Keratinocyte (primary cell): ENCODE results near the gene L3MBTL4. TPM values are rescaled to one million over a fixed set of nuclear protein-coding genes. Genes with fewer than 3 reads are reported as not detected.

Experiments used
- DNase-seq: peaks from one replicate; pipeline ENCODE4 v3.0.0-alpha.2; 2011; ENCODE audit warnings: low read depth, missing footprints, low spot score
- FAIRE-seq: peaks from 2 replicates; lab custom pipeline; 2011; peaks lifted over from hg19 to GRCh38; lab: Jason Lieb, UNC
- H2AFZ ChIP-seq: 2 replicates; pipeline ENCODE4 v1.6.0; 2012; ENCODE audit warnings: low read length, control low read depth, inconsistent platforms; ENCODE audit not compliant: control insufficient read depth
- H3K27ac ChIP-seq: 2 replicates; pipeline ENCODE4 v1.5.1; 2011; ENCODE audit warnings: low read length; ENCODE audit not compliant: control insufficient read depth, insufficient read depth
- H3K27me3 ChIP-seq: 3 replicates; pipeline ENCODE4 v1.6.0; 2011; ENCODE audit warnings: low read length; ENCODE audit not compliant: control insufficient read depth, insufficient read depth; ENCODE audit errors: extremely low read depth
- H3K36me3 ChIP-seq, 2 experiments: 2 replicates in 1 of 2; 3 replicates in 1 of 2; pipeline ENCODE4 v1.5.1; 2011; ENCODE audit warnings: low read length in 2 of 2, mild to moderate bottlenecking in 1 of 2; ENCODE audit not compliant: control insufficient read depth in 2 of 2, insufficient read depth in 2 of 2; ENCODE audit errors: extremely low read depth in 1 of 2
- H3K4me1 ChIP-seq: 3 replicates; pipeline ENCODE4 v1.5.1; 2011; ENCODE audit warnings: low read length; ENCODE audit not compliant: control insufficient read depth, insufficient read depth; ENCODE audit errors: extremely low read depth
- H3K4me2 ChIP-seq: 3 replicates; pipeline ENCODE4 v1.6.0; 2011; ENCODE audit warnings: low read depth, low read length; ENCODE audit not compliant: control insufficient read depth, insufficient read depth; ENCODE audit errors: extremely low read depth
- H3K4me3 ChIP-seq, 3 experiments: fragments of 200-600 bp in 1 of 3; sonication (generic) in 1 of 3; 2 replicates in 2 of 3; 3 replicates in 1 of 3; pipeline ENCODE4 v1.5.1; 2011 to 2016; ENCODE audit warnings: low read length in 3 of 3, mild to moderate bottlenecking in 3 of 3, control low read depth in 2 of 3, inconsistent platforms in 1 of 3, low read depth in 1 of 3, mixed read lengths in 1 of 3, mixed run types in 1 of 3, moderate library complexity in 1 of 3; ENCODE audit not compliant: control insufficient read depth in 2 of 3, insufficient read depth in 2 of 3; ENCODE audit errors: extremely low read depth in 1 of 3
- H3K79me2 ChIP-seq: 2 replicates; pipeline ENCODE4 v1.6.0; 2012; ENCODE audit warnings: low read length; ENCODE audit not compliant: control insufficient read depth, insufficient read depth
- H3K9ac ChIP-seq: 3 replicates; pipeline ENCODE4 v1.6.0; 2011; ENCODE audit warnings: low read length; ENCODE audit not compliant: control insufficient read depth, insufficient read depth; ENCODE audit errors: extremely low read depth
- H3K9me1 ChIP-seq: 3 replicates; pipeline ENCODE4 v1.6.0; 2011; ENCODE audit warnings: low read length; ENCODE audit not compliant: control insufficient read depth, insufficient read depth; ENCODE audit errors: extremely low read depth
- H3K9me3 ChIP-seq: 2 replicates; pipeline ENCODE4 v1.5.1; 2012; ENCODE audit warnings: low read depth, low read length; ENCODE audit not compliant: control insufficient read depth
- H4K20me1 ChIP-seq: 3 replicates; pipeline ENCODE4 v1.6.0; 2011; ENCODE audit warnings: low read length; ENCODE audit not compliant: control insufficient read depth, insufficient read depth; ENCODE audit errors: extremely low read depth
- EZH2 ChIP-seq: IDR thresholded peaks from one replicate; pipeline ENCODE4 v1.6.1; 2012; ENCODE audit warnings: inconsistent platforms, mild to moderate bottlenecking, low read length, moderate library complexity
- dilution Hi-C: fragments of 300-500 bp; cut with MboI; formaldehyde crosslinking; loops from one replicate; pipeline ENCODE4 v1.7.0; 2020; ENCODE audit warnings: low sequenced_read_pairs; ENCODE audit not compliant: extremely low pct_ligation_motif_present
- polyA plus RNA-seq, 5 experiments: library from polyadenylated mRNA; depleted of rRNA in 3 of 5; stranded (reverse) in 3 of 5; stranded (forward) in 1 of 5; unstranded in 1 of 5; fragments of >200 nt; gene quantifications; 1 replicate in 1 of 5; 2 replicates in 3 of 5; 3 replicates in 1 of 5; pipeline versions ENCODE4 v1.2.1 to v1.2.3, GENCODE V29; 2011 to 2012; ENCODE audit warnings: missing spikeins in 2 of 5, low read depth in 1 of 5, low replicate concordance in 1 of 5
- TF ChIP-seq, protein P1 (sequence below), 3 experiments: IDR thresholded peaks in 1 of 3; conservative IDR thresholded peaks in 1 of 3; optimal IDR thresholded peaks in 1 of 3; 2 replicates in 2 of 3; 3 replicates in 1 of 3; pipeline versions ENCODE3 to v1.5.1; 2011; ENCODE audit warnings: low read length in 3 of 3, mild to moderate bottlenecking in 3 of 3, moderate library complexity in 2 of 3, control low read depth in 1 of 3, inconsistent platforms in 1 of 3; ENCODE audit not compliant: insufficient read depth in 2 of 3; ENCODE audit errors: extremely low read depth in 1 of 3

L3MBTL4 gene
- polyA plus RNA-seq, 1 donor (not counting 4 experiments of a cell fraction or from before 2014, with no cell fraction given), result 0.17 TPM

DNA sequence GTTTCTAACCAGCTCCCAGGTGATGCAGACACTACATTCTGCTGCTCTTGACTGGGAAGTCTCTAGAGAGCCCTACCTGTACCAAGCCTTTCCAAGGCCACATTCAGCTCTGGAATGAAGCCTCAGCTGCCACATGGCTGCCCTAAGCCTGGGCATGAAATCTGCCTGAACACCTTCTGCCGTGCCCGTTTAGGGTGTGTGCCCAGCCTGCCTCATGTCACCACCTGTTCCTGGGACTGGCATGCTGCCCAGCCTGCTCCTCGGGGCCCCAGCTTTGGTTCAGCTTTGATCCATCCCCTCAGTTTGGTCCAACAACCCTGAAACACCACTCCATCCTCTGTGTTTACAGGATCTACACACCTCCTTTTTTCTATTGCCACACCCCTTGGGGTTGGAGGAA is 210.9 kb downstream of the L3MBTL4 start:
- dilution Hi-C loops, result no loop called here
- H3K9me3 ChIP-seq, result no peaks in the 10 kb centered on the region
- no peaks in the 10 kb centered on the region for H3K27me3 ChIP-seq
- H4K20me1 ChIP-seq, result no peaks in the 10 kb centered on the region
- H3K79me2 ChIP-seq, result no peaks in the 10 kb centered on the region
- no peak overlapping the region for H2AFZ ChIP-seq
- no peak overlapping the region for H3K4me2 ChIP-seq
- DNase-seq, result no peak
- H3K36me3 ChIP-seq, result no peaks in the 10 kb centered on the region
- no peak for FAIRE-seq
- no peaks in the 10 kb centered on the region for H3K9me1 ChIP-seq
- H3K4me1 ChIP-seq, result peaks cover 2% of the 10 kb centered on the region
- no peak overlapping the region for H3K27ac ChIP-seq
- H3K4me3 ChIP-seq, result no peak overlapping the region
- no peak overlapping the region for H3K9ac ChIP-seq
- TF ChIP-seq, protein P1, sequence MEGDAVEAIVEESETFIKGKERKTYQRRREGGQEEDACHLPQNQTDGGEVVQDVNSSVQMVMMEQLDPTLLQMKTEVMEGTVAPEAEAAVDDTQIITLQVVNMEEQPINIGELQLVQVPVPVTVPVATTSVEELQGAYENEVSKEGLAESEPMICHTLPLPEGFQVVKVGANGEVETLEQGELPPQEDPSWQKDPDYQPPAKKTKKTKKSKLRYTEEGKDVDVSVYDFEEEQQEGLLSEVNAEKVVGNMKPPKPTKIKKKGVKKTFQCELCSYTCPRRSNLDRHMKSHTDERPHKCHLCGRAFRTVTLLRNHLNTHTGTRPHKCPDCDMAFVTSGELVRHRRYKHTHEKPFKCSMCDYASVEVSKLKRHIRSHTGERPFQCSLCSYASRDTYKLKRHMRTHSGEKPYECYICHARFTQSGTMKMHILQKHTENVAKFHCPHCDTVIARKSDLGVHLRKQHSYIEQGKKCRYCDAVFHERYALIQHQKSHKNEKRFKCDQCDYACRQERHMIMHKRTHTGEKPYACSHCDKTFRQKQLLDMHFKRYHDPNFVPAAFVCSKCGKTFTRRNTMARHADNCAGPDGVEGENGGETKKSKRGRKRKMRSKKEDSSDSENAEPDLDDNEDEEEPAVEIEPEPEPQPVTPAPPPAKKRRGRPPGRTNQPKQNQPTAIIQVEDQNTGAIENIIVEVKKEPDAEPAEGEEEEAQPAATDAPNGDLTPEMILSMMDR (optimal IDR thresholded peaks at IDR 0.05 in 1 of 3, IDR thresholded peaks at IDR 0.05 in 1 of 3, conservative IDR thresholded peaks at IDR 0.05 in 1 of 3; ENCODE audit: extremely low read depth in 1 of 3, insufficient read depth in 2 of 3, low read length in 3 of 3), result no peak
- TF ChIP-seq EZH2, result no peak

DNA sequence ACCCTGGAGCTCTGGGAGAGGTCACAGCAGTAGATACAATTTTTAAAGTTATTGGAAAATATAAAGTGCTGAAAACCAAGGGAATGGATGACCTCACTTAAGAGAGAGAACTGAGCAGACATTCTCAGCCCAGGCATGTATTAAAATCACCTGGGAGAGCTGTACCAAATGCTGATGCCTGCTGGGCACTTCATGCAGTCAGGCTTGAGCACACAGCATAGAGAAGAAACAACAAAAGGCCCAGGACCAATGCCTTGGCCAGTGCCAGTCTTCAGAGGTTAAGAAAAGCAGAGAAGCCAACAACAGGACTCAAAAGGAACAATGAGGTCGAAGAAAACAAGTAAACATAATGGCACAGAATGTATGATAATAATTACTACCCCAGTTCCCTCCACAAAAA is 211.8 kb downstream of the L3MBTL4 start:
- peaks cover 2% of the 10 kb centered on the region for H3K4me1 ChIP-seq
- H3K9ac ChIP-seq, result no peak overlapping the region
- no peaks in the 10 kb centered on the region for H3K9me1 ChIP-seq
- TF ChIP-seq, protein P1 (optimal IDR thresholded peaks at IDR 0.05 in 1 of 3, IDR thresholded peaks at IDR 0.05 in 1 of 3, conservative IDR thresholded peaks at IDR 0.05 in 1 of 3; ENCODE audit: extremely low read depth in 1 of 3, insufficient read depth in 2 of 3, low read length in 3 of 3), result no peak
- TF ChIP-seq EZH2, result no peak
- H3K4me3 ChIP-seq, result no peak overlapping the region
- FAIRE-seq, result no peak
- no peaks in the 10 kb centered on the region for H3K79me2 ChIP-seq
- no peak for DNase-seq
- no peaks in the 10 kb centered on the region for H3K27me3 ChIP-seq
- no peak overlapping the region for H3K27ac ChIP-seq
- dilution Hi-C loops, result no loop called here
- no peaks in the 10 kb centered on the region for H3K9me3 ChIP-seq
- no peaks in the 10 kb centered on the region for H3K36me3 ChIP-seq
- H2AFZ ChIP-seq, result no peak overlapping the region
- H3K4me2 ChIP-seq, result no peak overlapping the region
- no peaks in the 10 kb centered on the region for H4K20me1 ChIP-seq
